ENCODE measurements around the gene NUBPL.

- TF ChIP-seq CTCF (conservative IDR thresholded peaks at IDR 0.05 in 1 of 2, IDR thresholded peaks at IDR 0.05 in 1 of 2; ENCODE audit: extremely low read depth in 1 of 2, insufficient read depth in 1 of 2, low read depth in 1 of 2, low read length in 2 of 2) (no peak), EZH2 (IDR thresholded peaks at IDR 0.05; ENCODE audit: borderline replicate concordance, low read length) (no peak)
Observed at GRCh38 chr14:31902945-31903646, 341.9 kb downstream of the NUBPL start.

All from mammary epithelial cell (primary cell).